PC-3 (cell line): ENCODE measurements around the gene SLC41A2.

Experiments used
- EZH2 ChIP-seq: fragments of 300-600 bp; sonication (generic); IDR thresholded peaks from one replicate; pipeline ENCODE4 v1.6.1; 2017; ENCODE audit warnings: antibody characterized with exemption, mild to moderate bottlenecking, low read length; ENCODE audit not compliant: unreplicated experiment
- TF ChIP-seq, protein P1 (sequence below): fragments of 300-600 bp; sonication (generic); conservative IDR thresholded peaks from 2 replicates; pipeline ENCODE4 v1.5.1; 2017; ENCODE audit warnings: antibody characterized with exemption, low read depth, mild to moderate bottlenecking, low read length

DNA sequence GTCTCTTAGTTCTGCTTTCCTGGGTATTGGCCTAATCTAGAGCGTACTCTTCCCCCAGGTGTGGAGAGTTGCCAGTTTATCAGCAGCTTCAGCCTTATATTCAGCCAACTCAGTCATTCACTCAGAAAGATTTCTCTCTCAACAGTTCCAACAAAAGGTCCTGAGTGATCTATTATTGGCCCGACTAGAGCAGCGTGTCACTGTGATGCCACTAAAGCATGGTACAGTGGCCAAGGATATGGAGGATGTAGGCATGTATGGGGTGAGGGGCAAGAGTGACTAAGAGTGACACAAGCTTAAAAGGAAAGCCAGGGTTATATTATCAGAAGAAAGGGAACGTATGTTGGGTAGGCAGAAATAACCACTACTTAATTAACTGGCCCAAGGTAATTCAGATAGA is 32.9 kb upstream of the SLC41A2 start:
- no peak for TF ChIP-seq EZH2
- TF ChIP-seq, protein P1, sequence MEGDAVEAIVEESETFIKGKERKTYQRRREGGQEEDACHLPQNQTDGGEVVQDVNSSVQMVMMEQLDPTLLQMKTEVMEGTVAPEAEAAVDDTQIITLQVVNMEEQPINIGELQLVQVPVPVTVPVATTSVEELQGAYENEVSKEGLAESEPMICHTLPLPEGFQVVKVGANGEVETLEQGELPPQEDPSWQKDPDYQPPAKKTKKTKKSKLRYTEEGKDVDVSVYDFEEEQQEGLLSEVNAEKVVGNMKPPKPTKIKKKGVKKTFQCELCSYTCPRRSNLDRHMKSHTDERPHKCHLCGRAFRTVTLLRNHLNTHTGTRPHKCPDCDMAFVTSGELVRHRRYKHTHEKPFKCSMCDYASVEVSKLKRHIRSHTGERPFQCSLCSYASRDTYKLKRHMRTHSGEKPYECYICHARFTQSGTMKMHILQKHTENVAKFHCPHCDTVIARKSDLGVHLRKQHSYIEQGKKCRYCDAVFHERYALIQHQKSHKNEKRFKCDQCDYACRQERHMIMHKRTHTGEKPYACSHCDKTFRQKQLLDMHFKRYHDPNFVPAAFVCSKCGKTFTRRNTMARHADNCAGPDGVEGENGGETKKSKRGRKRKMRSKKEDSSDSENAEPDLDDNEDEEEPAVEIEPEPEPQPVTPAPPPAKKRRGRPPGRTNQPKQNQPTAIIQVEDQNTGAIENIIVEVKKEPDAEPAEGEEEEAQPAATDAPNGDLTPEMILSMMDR: no peak
